Panc1 (cell line): ENCODE data around the gene ZBTB25.

Experiments used
- POLR2AphosphoS5 ChIP-seq: IDR thresholded peaks from 2 replicates; pipeline ENCODE4 v1.6.1; 2012; ENCODE audit warnings: mild to moderate bottlenecking, low read depth, low read length, moderate library complexity
- SIN3A ChIP-seq: IDR thresholded peaks from 2 replicates; pipeline ENCODE4 v1.6.1; 2012; ENCODE audit warnings: low read depth, mild to moderate bottlenecking, low read length, moderate library complexity, borderline replicate concordance; ENCODE audit not compliant: insufficient read depth
- TF ChIP-seq, protein P1 (sequence below): fragments of 450-650 bp; IDR thresholded peaks from 2 replicates; pipeline ENCODE4 v1.5.1; 2017; ENCODE audit warnings: mild to moderate bottlenecking
- TF ChIP-seq, protein P2 (sequence below), 2 experiments: IDR thresholded peaks; 2 replicates each; pipeline ENCODE4 v1.6.1; 2011 to 2012; ENCODE audit warnings: low read depth in 2 of 2, control low read depth in 1 of 2, low read length in 1 of 2, mild to moderate bottlenecking in 1 of 2, moderate library complexity in 1 of 2; ENCODE audit not compliant: insufficient read depth in 1 of 2

DNA sequence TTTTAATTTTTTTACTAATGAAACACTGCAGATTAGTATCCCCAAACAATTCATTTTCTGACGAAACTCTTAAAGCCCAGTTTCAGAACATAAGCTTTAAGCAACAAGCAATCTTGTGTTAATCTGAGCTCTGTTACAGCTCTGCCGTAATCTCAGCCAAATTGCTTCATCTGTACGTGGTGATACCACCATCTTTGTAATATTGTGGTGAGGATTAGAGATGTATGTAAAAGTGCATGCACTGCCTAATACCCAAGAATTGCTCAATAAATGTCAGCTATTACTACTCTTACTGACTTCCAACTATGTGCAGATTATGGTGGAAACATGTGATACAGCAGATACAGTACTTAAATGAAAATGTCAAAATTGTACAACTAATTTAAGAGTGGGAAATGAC lies 36.5 kb downstream of the ZBTB25 start:
- TF ChIP-seq, protein P1, sequence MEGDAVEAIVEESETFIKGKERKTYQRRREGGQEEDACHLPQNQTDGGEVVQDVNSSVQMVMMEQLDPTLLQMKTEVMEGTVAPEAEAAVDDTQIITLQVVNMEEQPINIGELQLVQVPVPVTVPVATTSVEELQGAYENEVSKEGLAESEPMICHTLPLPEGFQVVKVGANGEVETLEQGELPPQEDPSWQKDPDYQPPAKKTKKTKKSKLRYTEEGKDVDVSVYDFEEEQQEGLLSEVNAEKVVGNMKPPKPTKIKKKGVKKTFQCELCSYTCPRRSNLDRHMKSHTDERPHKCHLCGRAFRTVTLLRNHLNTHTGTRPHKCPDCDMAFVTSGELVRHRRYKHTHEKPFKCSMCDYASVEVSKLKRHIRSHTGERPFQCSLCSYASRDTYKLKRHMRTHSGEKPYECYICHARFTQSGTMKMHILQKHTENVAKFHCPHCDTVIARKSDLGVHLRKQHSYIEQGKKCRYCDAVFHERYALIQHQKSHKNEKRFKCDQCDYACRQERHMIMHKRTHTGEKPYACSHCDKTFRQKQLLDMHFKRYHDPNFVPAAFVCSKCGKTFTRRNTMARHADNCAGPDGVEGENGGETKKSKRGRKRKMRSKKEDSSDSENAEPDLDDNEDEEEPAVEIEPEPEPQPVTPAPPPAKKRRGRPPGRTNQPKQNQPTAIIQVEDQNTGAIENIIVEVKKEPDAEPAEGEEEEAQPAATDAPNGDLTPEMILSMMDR: no peak
- TF ChIP-seq POLR2AphosphoS5 (no peak), SIN3A (no peak)
- TF ChIP-seq, protein P2, sequence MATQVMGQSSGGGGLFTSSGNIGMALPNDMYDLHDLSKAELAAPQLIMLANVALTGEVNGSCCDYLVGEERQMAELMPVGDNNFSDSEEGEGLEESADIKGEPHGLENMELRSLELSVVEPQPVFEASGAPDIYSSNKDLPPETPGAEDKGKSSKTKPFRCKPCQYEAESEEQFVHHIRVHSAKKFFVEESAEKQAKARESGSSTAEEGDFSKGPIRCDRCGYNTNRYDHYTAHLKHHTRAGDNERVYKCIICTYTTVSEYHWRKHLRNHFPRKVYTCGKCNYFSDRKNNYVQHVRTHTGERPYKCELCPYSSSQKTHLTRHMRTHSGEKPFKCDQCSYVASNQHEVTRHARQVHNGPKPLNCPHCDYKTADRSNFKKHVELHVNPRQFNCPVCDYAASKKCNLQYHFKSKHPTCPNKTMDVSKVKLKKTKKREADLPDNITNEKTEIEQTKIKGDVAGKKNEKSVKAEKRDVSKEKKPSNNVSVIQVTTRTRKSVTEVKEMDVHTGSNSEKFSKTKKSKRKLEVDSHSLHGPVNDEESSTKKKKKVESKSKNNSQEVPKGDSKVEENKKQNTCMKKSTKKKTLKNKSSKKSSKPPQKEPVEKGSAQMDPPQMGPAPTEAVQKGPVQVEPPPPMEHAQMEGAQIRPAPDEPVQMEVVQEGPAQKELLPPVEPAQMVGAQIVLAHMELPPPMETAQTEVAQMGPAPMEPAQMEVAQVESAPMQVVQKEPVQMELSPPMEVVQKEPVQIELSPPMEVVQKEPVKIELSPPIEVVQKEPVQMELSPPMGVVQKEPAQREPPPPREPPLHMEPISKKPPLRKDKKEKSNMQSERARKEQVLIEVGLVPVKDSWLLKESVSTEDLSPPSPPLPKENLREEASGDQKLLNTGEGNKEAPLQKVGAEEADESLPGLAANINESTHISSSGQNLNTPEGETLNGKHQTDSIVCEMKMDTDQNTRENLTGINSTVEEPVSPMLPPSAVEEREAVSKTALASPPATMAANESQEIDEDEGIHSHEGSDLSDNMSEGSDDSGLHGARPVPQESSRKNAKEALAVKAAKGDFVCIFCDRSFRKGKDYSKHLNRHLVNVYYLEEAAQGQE (IDR thresholded peaks at IDR 0.05; ENCODE audit: insufficient read depth in 1 of 2, low read depth in 2 of 2, low read length in 1 of 2): no peak
